SK-N-SH treated with all-trans-retinoic acid at 6 μM for 48 hours (cell line): ENCODE measurements around the gene ZDHHC15.

ENCODE experiments used
- ATAC-seq: fragments of 200-7000 bp; cut with Tn5 transposase; 3 replicates; pipeline ENCODE4 v1.9.1; 2020; ENCODE audit warnings: mild to moderate bottlenecking, moderate library complexity
- ARNTL ChIP-seq: fragments of 450-650 bp; formaldehyde crosslinking; IDR thresholded peaks from 2 replicates; pipeline ENCODE4 v1.5.0; 2020; ENCODE audit warnings: low read depth, mild to moderate bottlenecking, moderate library complexity, borderline replicate concordance
- BACH2 ChIP-seq: fragments of 250-450 bp; sonication (Bioruptor Pico); IDR thresholded peaks from 2 replicates; pipeline ENCODE4 v1.9.0; 2021; ENCODE audit warnings: mild to moderate bottlenecking, borderline replicate concordance
- CSDC2 ChIP-seq: fragments of 250-450 bp; sonication (Bioruptor Pico); IDR thresholded peaks from 2 replicates; pipeline ENCODE4 v1.5.0; 2020; ENCODE audit warnings: mild to moderate bottlenecking, moderate library complexity
- ESRRG ChIP-seq: fragments of 250-450 bp; sonication (Bioruptor Pico); IDR thresholded peaks from 2 replicates; pipeline ENCODE4 v1.6.1; 2021; ENCODE audit warnings: mild to moderate bottlenecking
- GLIS3 ChIP-seq: fragments of 250-450 bp; sonication (Bioruptor Pico); IDR thresholded peaks from 2 replicates; pipeline ENCODE4 v1.5.0; 2020; ENCODE audit warnings: mild to moderate bottlenecking, moderate library complexity
- ISL1 ChIP-seq: fragments of 250-450 bp; sonication (Bioruptor Pico); IDR thresholded peaks from 2 replicates; pipeline ENCODE4 v2.1.2; 2022; ENCODE audit warnings: mild to moderate bottlenecking, moderate library complexity
- OSR1 ChIP-seq: fragments of 250-450 bp; sonication (Bioruptor Pico); IDR thresholded peaks from 2 replicates; pipeline ENCODE4 v1.8.0; 2022; ENCODE audit warnings: moderate library complexity, mild to moderate bottlenecking, inconsistent platforms
- RARB ChIP-seq: fragments of 250-450 bp; sonication (Bioruptor Pico); IDR thresholded peaks from 2 replicates; pipeline ENCODE4 v1.8.0; 2021; ENCODE audit warnings: mild to moderate bottlenecking, moderate library complexity
- SNAI2 ChIP-seq: fragments of 250-450 bp; sonication (Bioruptor Pico); IDR thresholded peaks from 2 replicates; pipeline ENCODE4 v1.5.0; 2020; ENCODE audit warnings: mild to moderate bottlenecking, moderate library complexity
- TCF4 ChIP-seq: fragments of 250-450 bp; sonication (Bioruptor Pico); IDR thresholded peaks from 2 replicates; pipeline ENCODE4 v1.8.0; 2021; ENCODE audit warnings: mild to moderate bottlenecking, moderate library complexity, borderline replicate concordance
- ZC3H10 ChIP-seq: fragments of 250-450 bp; sonication (Bioruptor Pico); IDR thresholded peaks from 2 replicates; pipeline ENCODE4 v1.5.1; 2021; ENCODE audit warnings: mild to moderate bottlenecking, moderate library complexity
- ZFP3 ChIP-seq: fragments of 250-450 bp; sonication (Bioruptor Pico); IDR thresholded peaks from 2 replicates; pipeline ENCODE4 v1.5.0; 2020; ENCODE audit warnings: mild to moderate bottlenecking, moderate library complexity
- ZFP30 ChIP-seq: fragments of 450-650 bp; formaldehyde crosslinking; IDR thresholded peaks from 2 replicates; pipeline ENCODE4 v1.5.0; 2022; ENCODE audit warnings: mild to moderate bottlenecking, moderate library complexity
- ZNF565 ChIP-seq: fragments of 450-650 bp; formaldehyde crosslinking; conservative IDR thresholded peaks from 2 replicates; pipeline ENCODE4 v1.5.0; 2020; ENCODE audit warnings: low read depth, mild to moderate bottlenecking, moderate library complexity
- ZNF70 ChIP-seq: fragments of 450-650 bp; formaldehyde crosslinking; IDR thresholded peaks from 2 replicates; pipeline ENCODE4 v1.5.0; 2020; ENCODE audit warnings: mild to moderate bottlenecking, moderate library complexity
- ZNF8 ChIP-seq: fragments of 450-650 bp; formaldehyde crosslinking; IDR thresholded peaks from 2 replicates; pipeline ENCODE4 v1.5.0; 2020; ENCODE audit warnings: mild to moderate bottlenecking, moderate library complexity
- TF ChIP-seq, protein P1 (sequence below): fragments of 250-450 bp; sonication (Bioruptor Pico); IDR thresholded peaks from 2 replicates; pipeline ENCODE4 v1.5.1; 2021; ENCODE audit warnings: mild to moderate bottlenecking, moderate library complexity
- TF ChIP-seq, protein P2 (sequence below): fragments of 250-450 bp; sonication (Bioruptor Pico); IDR thresholded peaks from 2 replicates; pipeline ENCODE4 v1.8.0; 2021; ENCODE audit warnings: low read depth, mild to moderate bottlenecking, moderate library complexity, borderline replicate concordance
- TF ChIP-seq, protein P3 (sequence below): fragments of 250-450 bp; sonication (Bioruptor Pico); IDR thresholded peaks from 2 replicates; pipeline ENCODE4 v1.5.0; 2020; ENCODE audit warnings: mild to moderate bottlenecking, moderate library complexity
- TF ChIP-seq, protein P4 (sequence below): fragments of 250-450 bp; sonication (Bioruptor Pico); IDR thresholded peaks from 2 replicates; pipeline ENCODE4 v1.8.0; 2020; ENCODE audit warnings: mild to moderate bottlenecking, moderate library complexity, borderline replicate concordance
- TF ChIP-seq, protein P5 (sequence below): fragments of 250-450 bp; sonication (Bioruptor Pico); IDR thresholded peaks from 2 replicates; pipeline ENCODE4 v1.5.1; 2020; ENCODE audit warnings: low read depth, mild to moderate bottlenecking, moderate library complexity

ZDHHC15 gene

DNA sequence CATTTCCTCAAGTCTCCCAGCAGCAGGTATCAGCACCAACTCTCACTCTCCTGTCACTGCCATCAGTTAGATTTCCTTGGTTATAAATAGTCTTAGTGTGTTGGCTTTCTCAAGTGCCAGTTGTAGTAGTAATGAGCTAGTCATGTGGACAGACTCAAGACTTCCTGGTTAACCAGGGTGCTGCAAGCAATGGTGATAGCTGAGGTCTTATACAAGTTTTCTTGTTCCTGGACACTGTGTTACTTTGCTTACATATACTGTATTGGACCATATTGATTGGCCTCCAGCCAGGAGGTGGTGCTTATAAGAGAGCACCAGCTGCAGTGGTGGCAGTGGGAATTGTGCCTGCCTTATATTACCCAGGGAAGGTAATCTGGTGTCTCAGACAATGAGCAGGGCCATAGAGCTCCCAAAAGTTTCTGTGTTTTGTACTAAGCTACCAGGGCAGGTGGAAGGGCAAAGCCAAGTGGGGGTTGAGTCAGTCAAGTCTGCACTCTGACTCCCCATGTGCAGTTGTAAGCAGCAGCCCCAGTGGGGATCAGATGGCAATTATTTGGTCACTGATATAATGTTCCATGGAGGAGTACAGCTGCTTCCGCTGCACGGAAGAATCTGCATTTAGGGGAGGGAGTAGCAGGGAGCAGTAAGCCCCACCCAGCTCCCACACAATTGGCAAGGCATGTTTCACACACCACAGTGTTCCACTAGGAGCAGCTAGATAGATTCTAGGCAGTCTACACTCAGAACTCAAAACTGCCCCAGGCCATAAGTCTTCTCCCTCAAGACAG is 24.1 kb upstream of the ZDHHC15 start (continued):
- TF ChIP-seq, protein P1, sequence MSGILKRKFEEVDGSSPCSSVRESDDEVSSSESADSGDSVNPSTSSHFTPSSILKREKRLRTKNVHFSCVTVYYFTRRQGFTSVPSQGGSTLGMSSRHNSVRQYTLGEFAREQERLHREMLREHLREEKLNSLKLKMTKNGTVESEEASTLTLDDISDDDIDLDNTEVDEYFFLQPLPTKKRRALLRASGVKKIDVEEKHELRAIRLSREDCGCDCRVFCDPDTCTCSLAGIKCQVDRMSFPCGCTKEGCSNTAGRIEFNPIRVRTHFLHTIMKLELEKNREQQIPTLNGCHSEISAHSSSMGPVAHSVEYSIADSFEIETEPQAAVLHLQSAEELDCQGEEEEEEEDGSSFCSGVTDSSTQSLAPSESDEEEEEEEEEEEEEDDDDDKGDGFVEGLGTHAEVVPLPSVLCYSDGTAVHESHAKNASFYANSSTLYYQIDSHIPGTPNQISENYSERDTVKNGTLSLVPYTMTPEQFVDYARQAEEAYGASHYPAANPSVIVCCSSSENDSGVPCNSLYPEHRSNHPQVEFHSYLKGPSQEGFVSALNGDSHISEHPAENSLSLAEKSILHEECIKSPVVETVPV (CRISPR knock-in tag), result no peak
- TF ChIP-seq ZNF8 (CRISPR knock-in tag), result no peak
- TF ChIP-seq ARNTL (CRISPR knock-in tag), result no peak
- no peak for TF ChIP-seq OSR1
- TF ChIP-seq, protein P2, sequence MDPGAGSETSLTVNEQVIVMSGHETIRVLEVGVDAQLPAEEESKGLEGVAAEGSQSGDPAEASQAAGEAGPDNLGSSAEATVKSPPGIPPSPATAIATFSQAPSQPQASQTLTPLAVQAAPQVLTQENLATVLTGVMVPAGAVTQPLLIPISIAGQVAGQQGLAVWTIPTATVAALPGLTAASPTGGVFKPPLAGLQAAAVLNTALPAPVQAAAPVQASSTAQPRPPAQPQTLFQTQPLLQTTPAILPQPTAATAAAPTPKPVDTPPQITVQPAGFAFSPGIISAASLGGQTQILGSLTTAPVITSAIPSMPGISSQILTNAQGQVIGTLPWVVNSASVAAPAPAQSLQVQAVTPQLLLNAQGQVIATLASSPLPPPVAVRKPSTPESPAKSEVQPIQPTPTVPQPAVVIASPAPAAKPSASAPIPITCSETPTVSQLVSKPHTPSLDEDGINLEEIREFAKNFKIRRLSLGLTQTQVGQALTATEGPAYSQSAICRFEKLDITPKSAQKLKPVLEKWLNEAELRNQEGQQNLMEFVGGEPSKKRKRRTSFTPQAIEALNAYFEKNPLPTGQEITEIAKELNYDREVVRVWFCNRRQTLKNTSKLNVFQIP (CRISPR knock-in tag), result no peak
- TF ChIP-seq ZNF70 (CRISPR knock-in tag), result no peak

DNA sequence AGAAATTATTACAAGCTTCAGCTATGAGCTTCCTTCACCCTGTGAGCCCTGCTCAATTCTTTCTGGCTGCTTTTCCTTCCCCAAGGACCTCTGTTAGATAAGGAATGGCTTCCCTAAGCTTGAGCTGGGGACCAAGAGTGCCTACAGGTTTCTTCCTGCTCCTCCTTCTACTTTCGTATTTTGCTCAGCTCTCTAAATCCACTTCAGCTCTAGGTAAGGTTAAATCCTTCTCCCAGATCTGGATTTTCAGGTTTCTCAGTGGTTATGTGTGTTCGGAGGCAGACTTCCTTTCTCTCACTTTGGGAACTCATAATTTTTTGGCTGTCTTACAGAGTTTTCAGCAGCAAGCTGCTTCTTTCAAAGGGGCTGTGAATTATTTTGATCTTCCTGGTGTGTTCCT is 21.9 kb upstream of the ZDHHC15 start:
- TF ChIP-seq ZNF565 (CRISPR knock-in tag), result no peak
- TF ChIP-seq ZNF8 (CRISPR knock-in tag), result no peak
- no peak for TF ChIP-seq SNAI2 (CRISPR knock-in tag)
- no peak for TF ChIP-seq ZFP3
- TF ChIP-seq TCF4 (CRISPR knock-in tag), result no peak
- no peak for TF ChIP-seq ZFP30 (CRISPR knock-in tag)
- no peak for TF ChIP-seq ZC3H10 (CRISPR knock-in tag)
- no peak for TF ChIP-seq ARNTL (CRISPR knock-in tag)
- TF ChIP-seq, protein P3, sequence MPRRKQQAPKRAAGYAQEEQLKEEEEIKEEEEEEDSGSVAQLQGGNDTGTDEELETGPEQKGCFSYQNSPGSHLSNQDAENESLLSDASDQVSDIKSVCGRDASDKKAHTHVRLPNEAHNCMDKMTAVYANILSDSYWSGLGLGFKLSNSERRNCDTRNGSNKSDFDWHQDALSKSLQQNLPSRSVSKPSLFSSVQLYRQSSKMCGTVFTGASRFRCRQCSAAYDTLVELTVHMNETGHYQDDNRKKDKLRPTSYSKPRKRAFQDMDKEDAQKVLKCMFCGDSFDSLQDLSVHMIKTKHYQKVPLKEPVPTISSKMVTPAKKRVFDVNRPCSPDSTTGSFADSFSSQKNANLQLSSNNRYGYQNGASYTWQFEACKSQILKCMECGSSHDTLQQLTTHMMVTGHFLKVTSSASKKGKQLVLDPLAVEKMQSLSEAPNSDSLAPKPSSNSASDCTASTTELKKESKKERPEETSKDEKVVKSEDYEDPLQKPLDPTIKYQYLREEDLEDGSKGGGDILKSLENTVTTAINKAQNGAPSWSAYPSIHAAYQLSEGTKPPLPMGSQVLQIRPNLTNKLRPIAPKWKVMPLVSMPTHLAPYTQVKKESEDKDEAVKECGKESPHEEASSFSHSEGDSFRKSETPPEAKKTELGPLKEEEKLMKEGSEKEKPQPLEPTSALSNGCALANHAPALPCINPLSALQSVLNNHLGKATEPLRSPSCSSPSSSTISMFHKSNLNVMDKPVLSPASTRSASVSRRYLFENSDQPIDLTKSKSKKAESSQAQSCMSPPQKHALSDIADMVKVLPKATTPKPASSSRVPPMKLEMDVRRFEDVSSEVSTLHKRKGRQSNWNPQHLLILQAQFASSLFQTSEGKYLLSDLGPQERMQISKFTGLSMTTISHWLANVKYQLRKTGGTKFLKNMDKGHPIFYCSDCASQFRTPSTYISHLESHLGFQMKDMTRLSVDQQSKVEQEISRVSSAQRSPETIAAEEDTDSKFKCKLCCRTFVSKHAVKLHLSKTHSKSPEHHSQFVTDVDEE (CRISPR knock-in tag), result no peak
- TF ChIP-seq, protein P4, sequence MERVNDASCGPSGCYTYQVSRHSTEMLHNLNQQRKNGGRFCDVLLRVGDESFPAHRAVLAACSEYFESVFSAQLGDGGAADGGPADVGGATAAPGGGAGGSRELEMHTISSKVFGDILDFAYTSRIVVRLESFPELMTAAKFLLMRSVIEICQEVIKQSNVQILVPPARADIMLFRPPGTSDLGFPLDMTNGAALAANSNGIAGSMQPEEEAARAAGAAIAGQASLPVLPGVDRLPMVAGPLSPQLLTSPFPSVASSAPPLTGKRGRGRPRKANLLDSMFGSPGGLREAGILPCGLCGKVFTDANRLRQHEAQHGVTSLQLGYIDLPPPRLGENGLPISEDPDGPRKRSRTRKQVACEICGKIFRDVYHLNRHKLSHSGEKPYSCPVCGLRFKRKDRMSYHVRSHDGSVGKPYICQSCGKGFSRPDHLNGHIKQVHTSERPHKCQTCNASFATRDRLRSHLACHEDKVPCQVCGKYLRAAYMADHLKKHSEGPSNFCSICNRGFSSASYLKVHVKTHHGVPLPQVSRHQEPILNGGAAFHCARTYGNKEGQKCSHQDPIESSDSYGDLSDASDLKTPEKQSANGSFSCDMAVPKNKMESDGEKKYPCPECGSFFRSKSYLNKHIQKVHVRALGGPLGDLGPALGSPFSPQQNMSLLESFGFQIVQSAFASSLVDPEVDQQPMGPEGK (CRISPR knock-in tag), result no peak
- TF ChIP-seq ESRRG (CRISPR knock-in tag), result no peak
- TF ChIP-seq, protein P2 (CRISPR knock-in tag), result no peak
- TF ChIP-seq GLIS3 (CRISPR knock-in tag), result no peak
- no peak for TF ChIP-seq BACH2 (CRISPR knock-in tag)
- no peak for TF ChIP-seq ZNF70 (CRISPR knock-in tag)
- TF ChIP-seq, protein P5, sequence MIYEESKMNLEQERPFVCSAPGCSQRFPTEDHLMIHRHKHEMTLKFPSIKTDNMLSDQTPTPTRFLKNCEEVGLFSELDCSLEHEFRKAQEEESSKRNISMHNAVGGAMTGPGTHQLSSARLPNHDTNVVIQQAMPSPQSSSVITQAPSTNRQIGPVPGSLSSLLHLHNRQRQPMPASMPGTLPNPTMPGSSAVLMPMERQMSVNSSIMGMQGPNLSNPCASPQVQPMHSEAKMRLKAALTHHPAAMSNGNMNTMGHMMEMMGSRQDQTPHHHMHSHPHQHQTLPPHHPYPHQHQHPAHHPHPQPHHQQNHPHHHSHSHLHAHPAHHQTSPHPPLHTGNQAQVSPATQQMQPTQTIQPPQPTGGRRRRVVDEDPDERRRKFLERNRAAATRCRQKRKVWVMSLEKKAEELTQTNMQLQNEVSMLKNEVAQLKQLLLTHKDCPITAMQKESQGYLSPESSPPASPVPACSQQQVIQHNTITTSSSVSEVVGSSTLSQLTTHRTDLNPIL, result no peak
- TF ChIP-seq, protein P1 (CRISPR knock-in tag), result no peak
- no peak for TF ChIP-seq CSDC2 (CRISPR knock-in tag)
- no peak for TF ChIP-seq ISL1 (CRISPR knock-in tag)
- TF ChIP-seq RARB (CRISPR knock-in tag), result no peak
- no peak for ATAC-seq
